H1 (cell line): ENCODE results near the gene NOMO2. TPM values are rescaled to one million over a fixed set of nuclear protein-coding genes. Genes with fewer than 3 reads are reported as not detected.
"Not testable (repeated sequence)": the region's sequence is repeated elsewhere in the genome, so short reads cannot be mapped to it uniquely, and the experiment has no call there.

Experiments used
- CTCF ChIA-PET: fragments of 300-600 bp; sonication (Branson Sonifier 250); formaldehyde crosslinking; loops from one replicate; lab custom pipeline; 2021; ENCODE audit not compliant: partially characterized antibody; lab: Charles Lee
- POLR2A ChIA-PET: fragments of 300-600 bp; sonication (Branson Sonifier 250); formaldehyde crosslinking; loops from one replicate; lab custom pipeline; 2021; ENCODE audit warnings: inconsistent platforms; ENCODE audit not compliant: partially characterized antibody; lab: Charles Lee
- DNase-seq, 2 experiments: peaks; one replicate each; pipeline versions ENCODE4 v3.0.0 to v3.0.0-alpha.2; 2010 to 2022; ENCODE audit warnings: low spot score in 2 of 2, low read depth in 1 of 2, mixed read lengths in 1 of 2
- FAIRE-seq: peaks from 2 replicates; lab custom pipeline; 2011; peaks lifted over from hg19 to GRCh38; lab: Jason Lieb, UNC
- H2AFZ ChIP-seq: 2 replicates; pipeline ENCODE4 v1.8.1; 2012; ENCODE audit warnings: low read length, inconsistent platforms
- H2AK5ac ChIP-seq: 2 replicates; pipeline ENCODE4 v1.6.1; 2013; ENCODE audit warnings: low read depth, low read length
- H2BK120ac ChIP-seq: replicated peaks from 2 replicates; pipeline ENCODE3; 2013; ENCODE audit warnings: low read depth, low read length, inconsistent platforms
- H2BK12ac ChIP-seq: 2 replicates; pipeline ENCODE4 v1.6.1; 2013; ENCODE audit warnings: low read depth, low read length
- H2BK15ac ChIP-seq: 2 replicates; pipeline ENCODE4 v1.6.1; 2013; ENCODE audit warnings: low read length
- H2BK20ac ChIP-seq: 2 replicates; pipeline ENCODE4 v1.6.1; 2013; ENCODE audit warnings: low read length
- H2BK5ac ChIP-seq: 2 replicates; pipeline ENCODE4 v1.6.1; 2013; ENCODE audit warnings: low read depth, low read length
- H3K14ac ChIP-seq: 2 replicates; pipeline ENCODE4 v1.6.1; 2013; ENCODE audit warnings: inconsistent platforms; ENCODE audit not compliant: insufficient read length
- H3K18ac ChIP-seq: 2 replicates; pipeline ENCODE4 v1.6.1; 2013; ENCODE audit warnings: low read length; ENCODE audit errors: extremely low read depth
- H3K23ac ChIP-seq: 2 replicates; pipeline ENCODE4 v1.6.1; 2013; ENCODE audit warnings: inconsistent platforms; ENCODE audit not compliant: insufficient read length
- H3K23me2 ChIP-seq: 2 replicates; pipeline ENCODE4 v1.6.1; 2013; ENCODE audit warnings: low read depth, low read length
- H3K27ac ChIP-seq: 2 replicates; pipeline ENCODE4 v1.6.1; 2011; ENCODE audit warnings: low read depth, low read length, inconsistent platforms
- H3K27me3 ChIP-seq, 4 experiments: replicated peaks in 1 of 4; 1 replicate in 1 of 4; 2 replicates in 3 of 4; pipeline versions ENCODE4 v1.6.1 to v1.8.1; 2011 to 2013; ENCODE audit warnings: low read length in 3 of 4, mild to moderate bottlenecking in 3 of 4, inconsistent platforms in 2 of 4, mixed read lengths in 2 of 4, moderate library complexity in 1 of 4; ENCODE audit not compliant: control insufficient read depth in 3 of 4, insufficient read depth in 3 of 4; ENCODE audit errors: extremely low read depth in 1 of 4
- H3K36me3 ChIP-seq, 4 experiments: 2 replicates each; pipeline versions ENCODE4 v1.6.1 to v1.8.1; 2011 to 2013; ENCODE audit warnings: mild to moderate bottlenecking in 4 of 4, low read length in 3 of 4, moderate library complexity in 2 of 4, control low read depth in 1 of 4, inconsistent platforms in 1 of 4; ENCODE audit not compliant: insufficient read depth in 4 of 4, control insufficient read depth in 2 of 4
- H3K4ac ChIP-seq: replicated peaks from 2 replicates; pipeline ENCODE3; 2013; ENCODE audit warnings: low read length, low read depth, mixed read lengths, inconsistent platforms; ENCODE audit not compliant: insufficient read length
- H3K4me1 ChIP-seq, 4 experiments: replicated peaks in 1 of 4; 1 replicate in 1 of 4; 2 replicates in 3 of 4; pipeline versions ENCODE4 v1.6.1 to v1.8.1; 2011 to 2013; ENCODE audit warnings: low read length in 3 of 4, inconsistent platforms in 2 of 4, mixed read lengths in 1 of 4; ENCODE audit not compliant: insufficient read depth in 4 of 4, control insufficient read depth in 3 of 4
- H3K4me2 ChIP-seq, 2 experiments: 2 replicates each; pipeline versions ENCODE4 v1.6.1 to v1.8.1; 2011 to 2013; ENCODE audit warnings: low read depth in 2 of 2, low read length in 2 of 2, control low read depth in 1 of 2, inconsistent platforms in 1 of 2, mild to moderate bottlenecking in 1 of 2; ENCODE audit not compliant: insufficient read depth in 1 of 2
- H3K4me3 ChIP-seq, 4 experiments: fragments of 200-600, 300-600 bp in 1 of 4; sonication (generic), shearing (Covaris generic), sonication (Bioruptor Twin) in 1 of 4; 2 replicates each; pipeline versions ENCODE4 v1.5.1 to v1.8.1; 2011 to 2016; ENCODE audit warnings: low read length in 4 of 4, low read depth in 3 of 4, control low read depth in 2 of 4, inconsistent platforms in 2 of 4, mild to moderate bottlenecking in 2 of 4, mixed read lengths in 1 of 4, moderate library complexity in 1 of 4; ENCODE audit not compliant: insufficient read depth in 2 of 4; ENCODE audit errors: extremely low read depth in 1 of 4
- H3K56ac ChIP-seq: replicated peaks from 2 replicates; pipeline ENCODE3; 2013; ENCODE audit warnings: low read depth, mild to moderate bottlenecking, mixed read lengths, low read length, inconsistent platforms; ENCODE audit not compliant: insufficient read length
- H3K79me1 ChIP-seq: 2 replicates; pipeline ENCODE4 v1.6.1; 2013; ENCODE audit warnings: low read depth, low read length, control low read depth
- H3K79me2 ChIP-seq, 2 experiments: 2 replicates each; pipeline versions ENCODE4 v1.6.1 to v1.8.1; 2012 to 2013; ENCODE audit warnings: low read length in 2 of 2, mild to moderate bottlenecking in 2 of 2, inconsistent platforms in 1 of 2; ENCODE audit not compliant: insufficient read depth in 2 of 2, control insufficient read depth in 1 of 2
- H3K9ac ChIP-seq, 4 experiments: replicated peaks in 1 of 4; 1 replicate in 1 of 4; 2 replicates in 3 of 4; pipeline versions ENCODE4 v1.6.1 to v1.8.1; 2011 to 2013; ENCODE audit warnings: low read depth in 3 of 4, low read length in 3 of 4, control low read depth in 2 of 4, mild to moderate bottlenecking in 2 of 4, moderate library complexity in 2 of 4, inconsistent platforms in 1 of 4; ENCODE audit errors: extremely low read depth in 1 of 4
- H3K9me3 ChIP-seq, 2 experiments: 2 replicates each; pipeline versions ENCODE4 v1.6.1 to v1.8.1; 2012 to 2013; ENCODE audit warnings: mild to moderate bottlenecking in 2 of 2, moderate library complexity in 2 of 2, control low read depth in 1 of 2, inconsistent platforms in 1 of 2, low read depth in 1 of 2, low read length in 1 of 2, mixed read lengths in 1 of 2; ENCODE audit not compliant: insufficient read depth in 2 of 2
- H4K20me1 ChIP-seq, 2 experiments: replicated peaks in 1 of 2; 2 replicates each; pipeline versions ENCODE3 to v1.8.1; 2011 to 2013; ENCODE audit warnings: inconsistent platforms in 2 of 2, low read length in 2 of 2, mild to moderate bottlenecking in 1 of 2; ENCODE audit not compliant: insufficient read depth in 2 of 2, control insufficient read depth in 1 of 2
- H4K5ac ChIP-seq: 2 replicates; pipeline ENCODE4 v1.6.1; 2013; ENCODE audit warnings: low read length, low read depth, mixed read lengths, inconsistent platforms; ENCODE audit not compliant: insufficient read length
- H4K8ac ChIP-seq: 2 replicates; pipeline ENCODE4 v1.8.0; 2013; ENCODE audit warnings: mild to moderate bottlenecking, moderate library complexity, low read length, inconsistent platforms; ENCODE audit not compliant: insufficient read depth; ENCODE audit errors: extremely low read depth
- H4K91ac ChIP-seq: replicated peaks from 2 replicates; pipeline ENCODE3; 2013; ENCODE audit warnings: low read length, mixed read lengths, inconsistent platforms; ENCODE audit not compliant: insufficient read length
- WGBS, 2 experiments: shearing (Covaris generic) in 1 of 2; methylation state at CpG; one replicate each; pipeline versions ENCODE4 v1.1.6 to v1.1.7; 2013 to 2015; ENCODE audit warnings: low lambda C conversion rate in 2 of 2, mixed read lengths in 2 of 2, inconsistent platforms in 1 of 2, low coverage in 1 of 2, missing lambda C conversion rate in 1 of 2; ENCODE audit not compliant: insufficient replicate concordance in 2 of 2, insufficient coverage in 1 of 2, insufficient read length in 1 of 2; ENCODE audit errors: extremely low coverage in 1 of 2, missing lambda C conversion rate in 1 of 2; 5-methylcytosine and 5-hydroxymethylcytosine counted together
- polyA plus RNA-seq, 7 experiments: library from polyadenylated mRNA; depleted of rRNA in 3 of 7; stranded (reverse) in 5 of 7; unstranded in 2 of 7; fragments of >200 nt in 5 of 7; fragments of 200-250 nt in 2 of 7; gene quantifications; 1 replicate in 5 of 7; 2 replicates in 1 of 7; 4 replicates in 1 of 7; pipeline versions ENCODE4 v1.2.1 to v1.2.3, GENCODE V29; 2011 to 2013; ENCODE audit warnings: missing spikeins in 2 of 7, mixed read lengths in 2 of 7
- total RNA-seq: library from RNA; stranded (reverse); fragmentation: NEBNext Ultra II Directional; extraction: Animal tissue kit (Norgen Biotek cat#: 25700); gene quantifications from 2 replicates; pipeline ENCODE4 v1.2.1, GENCODE V29; 2021

NOMO2 gene
- total and polyA plus RNA-seq, 2 of the 8 experiments (the other 6 are each of a cell fraction or from before 2014, with no cell fraction given), result 116 to 137 TPM

GRCh38 chr16:18436025-18436424, 125.9 kb downstream of the NOMO2 start:
- no CpG with 5 or more reads among the region's 8 CpGs for WGBS, 2 experiments
- H3K79me1 ChIP-seq, H2BK120ac ChIP-seq, DNase-seq, H3K9ac ChIP-seq, FAIRE-seq, H2BK15ac ChIP-seq, H4K91ac ChIP-seq, H3K4ac ChIP-seq, H3K36me3 ChIP-seq, H3K23ac ChIP-seq, H3K56ac ChIP-seq, H3K18ac ChIP-seq, H3K9me3 ChIP-seq, H2BK20ac ChIP-seq, H3K27ac ChIP-seq, H3K23me2 ChIP-seq, H3K4me3 ChIP-seq, H2AK5ac ChIP-seq, H4K20me1 ChIP-seq, H4K5ac ChIP-seq, H3K79me2 ChIP-seq, POLR2A ChIA-PET, H2BK5ac ChIP-seq, H3K14ac ChIP-seq, H4K8ac ChIP-seq, H3K4me2 ChIP-seq, H2AFZ ChIP-seq, H3K4me1 ChIP-seq, CTCF ChIA-PET, H3K27me3 ChIP-seq, H2BK12ac ChIP-seq: not testable (repeated sequence)

GRCh38 chr16:18415827-18416226, 146.1 kb downstream of the NOMO2 start:
- CTCF ChIA-PET, H4K5ac ChIP-seq, H3K4me2 ChIP-seq, H4K8ac ChIP-seq, H3K27ac ChIP-seq, H3K23ac ChIP-seq, H3K79me1 ChIP-seq, H2BK120ac ChIP-seq, POLR2A ChIA-PET, H4K20me1 ChIP-seq, H3K23me2 ChIP-seq, DNase-seq, H3K9me3 ChIP-seq, H2AK5ac ChIP-seq, H2BK5ac ChIP-seq, H3K36me3 ChIP-seq, H3K79me2 ChIP-seq, H3K4me1 ChIP-seq, H2BK15ac ChIP-seq, H2BK20ac ChIP-seq, H2BK12ac ChIP-seq, H3K9ac ChIP-seq, H3K14ac ChIP-seq, H4K91ac ChIP-seq, H3K4me3 ChIP-seq, H3K27me3 ChIP-seq, H3K56ac ChIP-seq, H2AFZ ChIP-seq, FAIRE-seq, H3K18ac ChIP-seq, H3K4ac ChIP-seq: not testable (repeated sequence)
- WGBS, 2 experiments, result no CpG with 5 or more reads among the region's 7 CpGs
